ENCODE results near the gene NRM. TPM values are rescaled to one million over a fixed set of nuclear protein-coding genes. Genes with fewer than 3 reads are reported as not detected.

The NRM gene
- total and polyA plus RNA-seq, 2 of the 13 experiments (the other 11 are each of a cell fraction or from before 2014, with no cell fraction given) = 12.5 to 16.0 TPM

GRCh38 chr6:30721198-30722024, 30.6 kb upstream of the NRM start (continued):
- TF ChIP-seq, protein P1, sequence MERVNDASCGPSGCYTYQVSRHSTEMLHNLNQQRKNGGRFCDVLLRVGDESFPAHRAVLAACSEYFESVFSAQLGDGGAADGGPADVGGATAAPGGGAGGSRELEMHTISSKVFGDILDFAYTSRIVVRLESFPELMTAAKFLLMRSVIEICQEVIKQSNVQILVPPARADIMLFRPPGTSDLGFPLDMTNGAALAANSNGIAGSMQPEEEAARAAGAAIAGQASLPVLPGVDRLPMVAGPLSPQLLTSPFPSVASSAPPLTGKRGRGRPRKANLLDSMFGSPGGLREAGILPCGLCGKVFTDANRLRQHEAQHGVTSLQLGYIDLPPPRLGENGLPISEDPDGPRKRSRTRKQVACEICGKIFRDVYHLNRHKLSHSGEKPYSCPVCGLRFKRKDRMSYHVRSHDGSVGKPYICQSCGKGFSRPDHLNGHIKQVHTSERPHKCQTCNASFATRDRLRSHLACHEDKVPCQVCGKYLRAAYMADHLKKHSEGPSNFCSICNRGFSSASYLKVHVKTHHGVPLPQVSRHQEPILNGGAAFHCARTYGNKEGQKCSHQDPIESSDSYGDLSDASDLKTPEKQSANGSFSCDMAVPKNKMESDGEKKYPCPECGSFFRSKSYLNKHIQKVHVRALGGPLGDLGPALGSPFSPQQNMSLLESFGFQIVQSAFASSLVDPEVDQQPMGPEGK (CRISPR knock-in tag; IDR thresholded peaks at IDR 0.05) = peak; percentile 92
- peak; percentile 18; the same call in 1 of the 2 replicates for TF ChIP-seq POGZ (CRISPR knock-in tag; IDR thresholded peaks at IDR 0.05)
- no peak for TF ChIP-seq MAFK (conservative IDR thresholded peaks at IDR 0.05 in 1 of 2, IDR thresholded peaks at IDR 0.05 in 1 of 2; ENCODE audit: low read length in 2 of 2)
- no peak; the same call in 1 of the 2 replicates for TF ChIP-seq RFXAP (CRISPR knock-in tag; IDR thresholded peaks at IDR 0.05; ENCODE audit: borderline replicate concordance)
- TF ChIP-seq HOXA7 (CRISPR knock-in tag; IDR thresholded peaks at IDR 0.05) = no peak
- TF ChIP-seq, protein P2, sequence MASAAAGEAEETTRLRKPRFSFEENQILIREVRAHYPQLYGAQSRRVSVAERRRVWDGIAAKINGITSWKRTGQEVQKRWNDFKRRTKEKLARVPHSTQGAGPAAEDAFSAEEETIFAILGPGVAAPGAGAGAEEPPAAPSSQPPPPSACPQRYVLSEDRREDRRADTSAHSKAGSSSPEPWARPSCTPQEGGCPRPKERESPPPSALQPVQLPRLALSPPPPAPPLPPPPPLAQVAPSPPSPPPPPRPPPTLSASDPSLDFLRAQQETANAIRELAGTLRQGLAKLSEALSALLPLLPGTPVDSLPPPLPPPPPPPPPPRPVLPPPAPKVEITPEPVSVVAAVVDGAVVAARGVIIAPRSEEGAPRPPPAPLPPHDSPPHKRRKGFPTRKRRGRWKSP (CRISPR knock-in tag; IDR thresholded peaks at IDR 0.05) = peak; percentile 31; the same call in 1 of the 2 replicates
- no peak for TF ChIP-seq ZNF749 (CRISPR knock-in tag; IDR thresholded peaks at IDR 0.05; ENCODE audit: borderline replicate concordance)
- peak; percentile 10; the same call in 1 of the 2 replicates for TF ChIP-seq NFYB (CRISPR knock-in tag; IDR thresholded peaks at IDR 0.05)
- TF ChIP-seq ZBTB38 (CRISPR knock-in tag; IDR thresholded peaks at IDR 0.05) = peak; percentile 84; the same call in 1 of the 2 replicates
- no peak; the same call in 1 of the 2 replicates for TF ChIP-seq ZNF660 (CRISPR knock-in tag; IDR thresholded peaks at IDR 0.05; ENCODE audit: borderline replicate concordance, low read depth)
- TF ChIP-seq MNT (IDR thresholded peaks at IDR 0.05) = peak; percentile 73
- no peak for TF ChIP-seq SETDB1 (CRISPR knock-in tag; IDR thresholded peaks at IDR 0.05; ENCODE audit: borderline replicate concordance)
- no peak for TF ChIP-seq AGO1 (IDR thresholded peaks at IDR 0.05; ENCODE audit: low read depth, low read length, poor library complexity, severe bottlenecking)
- TF ChIP-seq ZBTB3 (CRISPR knock-in tag; IDR thresholded peaks at IDR 0.05; ENCODE audit: borderline replicate concordance, low read depth) = peak; percentile 46; the same call in 1 of the 2 replicates
- TF ChIP-seq PHF5A (CRISPR knock-in tag; IDR thresholded peaks at IDR 0.05; ENCODE audit: low read depth, unreplicated experiment) = peak; percentile 88
- no peak; the same call in 1 of the 2 replicates for TF ChIP-seq CHD4 (IDR thresholded peaks at IDR 0.05; ENCODE audit: borderline replicate concordance, low read length)
- no peak for TF ChIP-seq ZNF549 (CRISPR knock-in tag; IDR thresholded peaks at IDR 0.05)
- no peak for TF ChIP-seq ZNF460 (CRISPR knock-in tag; IDR thresholded peaks at IDR 0.05; ENCODE audit: borderline replicate concordance)
- peak; percentile 82 for TF ChIP-seq SOX5 (CRISPR knock-in tag; IDR thresholded peaks at IDR 0.05; ENCODE audit: borderline replicate concordance)
- no peak for TF ChIP-seq ZNF652 (CRISPR knock-in tag; IDR thresholded peaks at IDR 0.05; ENCODE audit: borderline replicate concordance, low read depth)
- no peak for TF ChIP-seq TRIM24 (CRISPR knock-in tag; IDR thresholded peaks at IDR 0.05)
- 0 out of 2 replicates have a peak, but pooled peaks have one; percentile 73 for TF ChIP-seq POGK (CRISPR knock-in tag; conservative IDR thresholded peaks at IDR 0.05)

Data from HepG2 (cell line).